Subcutaneous abdominal adipose tissue (tissue), 5 donors: Measurements from ENCODE around the gene TRIOBP.

Source experiments
- H3K27ac ChIP-seq: one replicate; pipeline ENCODE4 v1.7.0; 2013; ENCODE audit warnings: low read depth, mild to moderate bottlenecking, inconsistent platforms, low read length, moderate library complexity
- H3K27me3 ChIP-seq, 5 donors: one replicate each; pipeline ENCODE4 v1.7.0; 2013; ENCODE audit warnings: low read length in 5 of 5, inconsistent platforms in 1 of 5; ENCODE audit not compliant: control insufficient read depth in 5 of 5, insufficient read depth in 4 of 5
- H3K36me3 ChIP-seq, 5 donors: one replicate each; pipeline ENCODE4 v1.7.0; 2013; ENCODE audit warnings: low read length in 5 of 5; ENCODE audit not compliant: control insufficient read depth in 5 of 5, insufficient read depth in 5 of 5
- H3K4me1 ChIP-seq, 5 donors: one replicate each; pipeline ENCODE4 v1.7.0; 2013; ENCODE audit warnings: low read length in 5 of 5, mild to moderate bottlenecking in 3 of 5, moderate library complexity in 1 of 5; ENCODE audit not compliant: control insufficient read depth in 5 of 5, insufficient read depth in 5 of 5
- H3K4me3 ChIP-seq, 5 donors: one replicate each; pipeline ENCODE4 v1.7.0; 2013; ENCODE audit warnings: low read length in 5 of 5, low read depth in 1 of 5
- H3K9ac ChIP-seq, 5 donors: one replicate each; pipeline ENCODE4 v1.7.0; 2013; ENCODE audit warnings: low read length in 5 of 5, mild to moderate bottlenecking in 4 of 5, moderate library complexity in 3 of 5
- H3K9me3 ChIP-seq, 5 donors: one replicate each; pipeline ENCODE4 v1.7.0; 2013; ENCODE audit warnings: low read length in 5 of 5; ENCODE audit not compliant: control insufficient read depth in 5 of 5
- donor health status: healthy.
- donor health status: healthy.
- donor health status: healthy.
- donor health status: healthy.
- donor health status: healthy.

TRIOBP gene

GRCh38 chr22:37803639-37804351, 106.9 kb downstream of the TRIOBP start:
- no peaks in the 10 kb centered on the region for H3K9me3 ChIP-seq
- H3K4me3 ChIP-seq = peak overlapping the region in 1 of 5 donors; percentile 79
- H3K27ac ChIP-seq = no peak overlapping the region
- no peaks in the 10 kb centered on the region for H3K27me3 ChIP-seq
- no peaks in the 10 kb centered on the region for H3K36me3 ChIP-seq
- H3K9ac ChIP-seq = peak overlapping the region in 2 of 5 donors; percentile 1 to 73
- H3K4me1 ChIP-seq = peaks cover 2 to 61% (median 55%) of the 10 kb centered on the region in 5 donors

- Histone ChIP-seq H3K27me3 (no peaks in the 10 kb centered on the region), H3K9me3 (no peaks in the 10 kb centered on the region), H3K4me3 (peak overlapping the region in 4 of 5 donors; percentile 69 to 79 (median 73)), H3K36me3 (no peaks in the 10 kb centered on the region), H3K9ac (peak overlapping the region in 4 of 5 donors; percentile 48 to 80 (median 76)), H3K4me1 (peaks cover 2 to 61% (median 55%) of the 10 kb centered on the region in 5 donors), H3K27ac (no peak overlapping the region)
Measured at GRCh38 chr22:37804352-37804880, 107.6 kb downstream of the TRIOBP start.

- Histone ChIP-seq H3K36me3 (no peaks in the 10 kb centered on the region), H3K27me3 (no peaks in the 10 kb centered on the region), H3K9me3 (no peaks in the 10 kb centered on the region), H3K9ac (peak overlapping the region; percentile 56 to 91 (median 74)), H3K4me1 (peaks cover 2 to 61% (median 55%) of the 10 kb centered on the region in 5 donors), H3K27ac (peak overlapping the region; percentile 67), H3K4me3 (peak overlapping the region; percentile 69 to 90 (median 77))
Measured at GRCh38 chr22:37804881-37805809, 108.3 kb downstream of the TRIOBP start.

GRCh38 chr22:37805810-37806277, 109.0 kb downstream of the TRIOBP start:
- Histone ChIP-seq H3K36me3 (no peaks in the 10 kb centered on the region), H3K4me1 (peaks cover 2 to 61% (median 55%) of the 10 kb centered on the region in 5 donors), H3K4me3 (peak overlapping the region; percentile 69 to 90 (median 77)), H3K27me3 (no peaks in the 10 kb centered on the region), H3K9ac (peak overlapping the region; percentile 56 to 91 (median 74)), H3K9me3 (no peaks in the 10 kb centered on the region), H3K27ac (peak overlapping the region; percentile 67)

- H3K27me3 ChIP-seq = no peaks in the 10 kb centered on the region
- H3K9me3 ChIP-seq = no peaks in the 10 kb centered on the region
- H3K4me1 ChIP-seq = peaks cover 2 to 61% (median 55%) of the 10 kb centered on the region in 5 donors
- peak overlapping the region; percentile 69 to 90 (median 77) for H3K4me3 ChIP-seq
- H3K27ac ChIP-seq = no peak overlapping the region
- H3K9ac ChIP-seq = peak overlapping the region in 4 of 5 donors; percentile 60 to 91 (median 74)
- no peaks in the 10 kb centered on the region for H3K36me3 ChIP-seq
Measured at GRCh38 chr22:37806409-37807333, 109.8 kb downstream of the TRIOBP start.

GRCh38 chr22:37807410-37808293, 110.8 kb downstream of the TRIOBP start, which contains the start of gene GCAT:
GCAT (plus strand) TSS chr22:37807934; CDS start chr22:37807968, 34 bp downstream.
- H3K9ac ChIP-seq = peak within 1 kb of the TSS in 4 of 5 donors; percentile 60 to 91 (median 74)
- no peaks in the 10 kb centered on the region for H3K36me3 ChIP-seq
- no peak within 1 kb of the TSS for H3K27ac ChIP-seq
- peak within 1 kb of the TSS; percentile 69 to 90 (median 77) for H3K4me3 ChIP-seq
- H3K27me3 ChIP-seq = no peaks in the 10 kb centered on the region
- H3K4me1 ChIP-seq = peaks cover 2 to 51% (median 47%) of the 10 kb centered on the region in 5 donors
- H3K9me3 ChIP-seq = no peaks in the 10 kb centered on the region

- Histone ChIP-seq H3K4me3 (peak overlapping the region; percentile 64 to 77 (median 69)), H3K27me3 (no peaks in the 10 kb centered on the region), H3K9ac (peak overlapping the region in 4 of 5 donors; percentile 23 to 71 (median 62)), H3K9me3 (no peaks in the 10 kb centered on the region), H3K27ac (no peak overlapping the region), H3K4me1 (peaks cover 2 to 45% (median 40%) of the 10 kb centered on the region in 5 donors), H3K36me3 (no peaks in the 10 kb centered on the region)
Measured at GRCh38 chr22:37808294-37808657, 111.4 kb downstream of the TRIOBP start.

GRCh38 chr22:37809672-37810333, 113.0 kb downstream of the TRIOBP start:
- no peaks in the 10 kb centered on the region for H3K9me3 ChIP-seq
- H3K9ac ChIP-seq = no peak overlapping the region
- H3K4me1 ChIP-seq = peaks cover 2 to 34% (median 29%) of the 10 kb centered on the region in 5 donors
- no peak overlapping the region for H3K4me3 ChIP-seq
- no peak overlapping the region for H3K27ac ChIP-seq
- H3K36me3 ChIP-seq = peaks cover 0 to 3% (median 0%) of the 10 kb centered on the region in 5 donors
- H3K27me3 ChIP-seq = no peaks in the 10 kb centered on the region
